ENCODE measurements around the gene TRAF6.

DNA sequence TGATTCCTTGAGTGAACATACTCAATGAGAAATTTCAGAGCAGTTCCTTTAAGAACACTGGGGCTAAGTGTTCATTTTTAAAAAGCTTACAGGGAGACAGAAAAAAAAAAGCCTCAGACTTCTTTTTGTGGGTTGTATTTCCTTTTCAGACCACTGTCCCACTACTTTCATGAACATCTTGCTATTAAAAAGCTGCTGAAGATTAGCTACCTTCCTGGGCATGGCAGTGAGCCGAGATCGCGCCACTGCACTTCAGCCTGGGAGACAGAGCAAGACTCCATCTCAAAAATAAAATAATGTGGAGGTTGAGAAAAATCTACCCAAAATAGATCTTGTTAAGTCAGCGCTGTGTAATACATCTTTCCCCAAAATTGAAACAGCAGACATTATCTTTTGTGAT, 10.8 kb downstream of the TRAF6 start:
- no peak for TF ChIP-seq POLR2A (IDR thresholded peaks at IDR 0.05)
- no peak for TF ChIP-seq CTCF (IDR thresholded peaks at IDR 0.05)
